Panc1 (cell line): ENCODE results near the gene NEAT1. TPM values are rescaled to one million over a fixed set of nuclear protein-coding genes. Genes with fewer than 3 reads are reported as not detected.

Experiments
- ATAC-seq: fragments of 200-7000 bp; cut with Tn5 transposase; 2 replicates; pipeline ENCODE4 v1.9.1; 2020; ENCODE audit warnings: mild to moderate bottlenecking, moderate library complexity
- BruUV-seq: library from RNA; stranded (reverse); fragments of 400-500 nt; replicated peaks from 2 replicates; lab custom pipeline; 2021; lab: Mats Ljungman, UMichigan
- CTCF ChIA-PET: fragments of 300-600 bp; sonication (Branson Sonifier 250); formaldehyde crosslinking; loops from one replicate; lab custom pipeline; 2022; ENCODE audit warnings: antibody characterized with exemption; lab: Charles Lee
- POLR2A ChIA-PET: fragments of 300-600 bp; sonication (Branson Sonifier 250); formaldehyde crosslinking; loops from one replicate; lab custom pipeline; 2022; ENCODE audit warnings: antibody characterized with exemption; lab: Charles Lee
- DNase-seq: peaks from one replicate; pipeline ENCODE4 v3.0.0-alpha.2; 2010; ENCODE audit warnings: low read depth, low spot score
- H3K27ac ChIP-seq: 2 replicates; pipeline ENCODE4 v1.5.1; 2011; ENCODE audit warnings: mild to moderate bottlenecking, low read length, inconsistent platforms
- H3K27me3 ChIP-seq: fragments of 200-500 bp; sonication (Bioruptor generic); 2 replicates; pipeline ENCODE4 v1.6.0; 2014; ENCODE audit warnings: low read length, inconsistent platforms; ENCODE audit not compliant: control insufficient read depth, insufficient read depth
- H3K36me3 ChIP-seq: fragments of 200-500 bp; sonication (Bioruptor generic); 2 replicates; pipeline ENCODE4 v1.5.1; 2014; ENCODE audit warnings: inconsistent platforms, mild to moderate bottlenecking, low read length, moderate library complexity; ENCODE audit not compliant: control insufficient read depth, insufficient read depth
- H3K4me1 ChIP-seq: 2 replicates; pipeline ENCODE4 v1.5.1; 2011; ENCODE audit warnings: inconsistent platforms, mild to moderate bottlenecking, low read length, moderate library complexity; ENCODE audit not compliant: control insufficient read depth, insufficient read depth
- H3K4me3 ChIP-seq, 2 experiments: 2 replicates each; pipeline ENCODE4 v1.5.1; 2011 to 2012; ENCODE audit warnings: low read depth in 2 of 2, low read length in 2 of 2, mild to moderate bottlenecking in 2 of 2, inconsistent platforms in 1 of 2, moderate library complexity in 1 of 2
- H3K9me3 ChIP-seq: fragments of 200-500 bp; sonication (Bioruptor generic); 2 replicates; pipeline ENCODE4 v1.5.1; 2014; ENCODE audit warnings: low read depth, mild to moderate bottlenecking, inconsistent platforms, low read length, moderate library complexity; ENCODE audit not compliant: control insufficient read depth, insufficient read depth
- POLR2AphosphoS5 ChIP-seq: IDR thresholded peaks from 2 replicates; pipeline ENCODE4 v1.6.1; 2012; ENCODE audit warnings: mild to moderate bottlenecking, low read depth, low read length, moderate library complexity
- SIN3A ChIP-seq: IDR thresholded peaks from 2 replicates; pipeline ENCODE4 v1.6.1; 2012; ENCODE audit warnings: low read depth, mild to moderate bottlenecking, low read length, moderate library complexity, borderline replicate concordance; ENCODE audit not compliant: insufficient read depth
- TCF7L2 ChIP-seq: IDR thresholded peaks from 2 replicates; pipeline ENCODE4 v1.6.1; 2011; ENCODE audit warnings: mild to moderate bottlenecking, low read depth, low read length, inconsistent platforms
- in situ Hi-C: cut with HindIII; loops from 2 replicates; pipeline ENCODE4 v1.10.0; 2016; ENCODE audit warnings: low sequenced_read_pairs, low pct_unique_long_range_greater_than_20kb
- intact Hi-C: fragments of 100-400 bp; cut with micrococcal nuclease; formaldehyde crosslinking; loops from one replicate; pipeline ENCODE4 v1.10.0; 2022; ENCODE audit not compliant: unreplicated experiment
- total RNA-seq: library from RNA; stranded (reverse); gene quantifications from one replicate; pipeline ENCODE4 v1.2.1, GENCODE V29; 2021; ENCODE audit not compliant: unreplicated experiment
- TF ChIP-seq, protein P1 (sequence below): fragments of 450-650 bp; IDR thresholded peaks from 2 replicates; pipeline ENCODE4 v1.5.1; 2017; ENCODE audit warnings: mild to moderate bottlenecking
- TF ChIP-seq, protein P2 (sequence below), 2 experiments: IDR thresholded peaks; 2 replicates each; pipeline ENCODE4 v1.6.1; 2011 to 2012; ENCODE audit warnings: low read depth in 2 of 2, control low read depth in 1 of 2, low read length in 1 of 2, mild to moderate bottlenecking in 1 of 2, moderate library complexity in 1 of 2; ENCODE audit not compliant: insufficient read depth in 1 of 2

The NEAT1 gene
- total RNA-seq, 1 experiment from 2014 or later = 731 TPM

DNA sequence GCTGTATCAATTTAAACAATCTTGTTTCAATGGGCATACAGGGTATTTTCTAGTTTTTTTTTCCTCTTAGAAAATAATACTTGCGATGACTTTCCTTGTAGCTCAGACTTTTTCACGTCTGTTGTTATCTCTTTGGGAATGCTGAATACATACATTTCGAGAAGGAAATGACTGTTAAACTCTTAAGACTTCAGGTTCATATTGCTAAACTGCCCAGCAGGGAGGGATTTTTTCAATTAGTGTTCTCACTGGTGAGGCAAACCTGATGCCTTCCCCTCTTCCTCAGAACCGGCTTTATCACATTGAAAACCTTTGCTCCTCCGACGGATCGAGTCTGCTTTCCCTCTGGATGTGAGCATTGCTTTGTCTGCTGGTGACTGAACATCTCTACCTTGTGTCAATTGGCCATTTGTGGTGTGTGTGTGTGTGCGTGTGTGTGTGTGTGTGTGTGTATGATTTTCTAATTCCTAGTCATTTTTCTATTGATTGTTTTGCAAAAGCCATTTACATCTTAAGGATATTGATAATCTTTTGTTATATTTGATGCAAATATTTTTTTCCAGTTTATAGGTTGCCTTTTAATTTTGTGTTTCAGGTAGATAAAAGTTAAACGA is 6.6 kb downstream of the NEAT1 start:
- ChIA-PET CTCF (no interaction called here), POLR2A (interaction anchor here (0.6 kb wide), 1 partner anchor 11 kb away, joined by 11 read pairs; no protein-coding TSS in a partner anchor)

DNA sequence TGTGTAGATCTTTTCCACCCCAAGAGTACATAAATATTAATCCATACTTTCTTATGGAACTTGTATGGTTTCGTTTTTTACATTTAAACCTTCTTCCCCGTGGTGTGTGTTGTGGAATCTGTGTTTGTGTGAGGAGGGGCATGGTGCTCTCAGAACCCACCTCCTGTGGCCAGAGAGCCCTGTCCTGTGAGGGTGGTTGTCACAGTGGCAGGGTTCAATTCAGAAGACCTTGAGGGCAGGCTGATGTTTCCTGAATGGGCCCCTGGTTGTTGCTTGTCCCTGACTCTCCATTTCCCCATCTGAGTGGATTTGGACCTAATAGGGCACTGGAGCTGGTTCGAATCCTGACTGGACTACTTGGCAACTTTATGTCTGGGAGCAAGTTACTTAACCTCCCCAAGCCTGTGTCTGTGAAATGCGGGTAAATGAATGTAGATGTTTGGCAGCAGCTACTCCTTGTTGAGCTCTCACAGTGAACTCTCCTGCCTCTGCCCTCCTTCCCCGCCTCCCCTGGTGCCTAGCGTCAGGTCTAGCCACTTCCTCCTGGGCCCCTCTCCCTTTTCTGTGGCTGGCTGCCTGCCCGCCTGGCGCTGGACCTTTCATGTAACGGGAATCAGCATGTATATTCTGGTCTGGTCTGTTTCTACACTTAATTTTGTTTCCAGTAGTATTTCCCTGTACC is 7.3 kb downstream of the NEAT1 start:
- TF ChIP-seq TCF7L2 (peak; percentile 64), POLR2AphosphoS5 (peak; percentile 46)
- TF ChIP-seq, protein P1, sequence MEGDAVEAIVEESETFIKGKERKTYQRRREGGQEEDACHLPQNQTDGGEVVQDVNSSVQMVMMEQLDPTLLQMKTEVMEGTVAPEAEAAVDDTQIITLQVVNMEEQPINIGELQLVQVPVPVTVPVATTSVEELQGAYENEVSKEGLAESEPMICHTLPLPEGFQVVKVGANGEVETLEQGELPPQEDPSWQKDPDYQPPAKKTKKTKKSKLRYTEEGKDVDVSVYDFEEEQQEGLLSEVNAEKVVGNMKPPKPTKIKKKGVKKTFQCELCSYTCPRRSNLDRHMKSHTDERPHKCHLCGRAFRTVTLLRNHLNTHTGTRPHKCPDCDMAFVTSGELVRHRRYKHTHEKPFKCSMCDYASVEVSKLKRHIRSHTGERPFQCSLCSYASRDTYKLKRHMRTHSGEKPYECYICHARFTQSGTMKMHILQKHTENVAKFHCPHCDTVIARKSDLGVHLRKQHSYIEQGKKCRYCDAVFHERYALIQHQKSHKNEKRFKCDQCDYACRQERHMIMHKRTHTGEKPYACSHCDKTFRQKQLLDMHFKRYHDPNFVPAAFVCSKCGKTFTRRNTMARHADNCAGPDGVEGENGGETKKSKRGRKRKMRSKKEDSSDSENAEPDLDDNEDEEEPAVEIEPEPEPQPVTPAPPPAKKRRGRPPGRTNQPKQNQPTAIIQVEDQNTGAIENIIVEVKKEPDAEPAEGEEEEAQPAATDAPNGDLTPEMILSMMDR = no peak
- ATAC-seq (peak; percentile 37), DNase-seq (no peak)
- H3K27me3 ChIP-seq = no peaks in the 10 kb centered on the region
- peaks cover 18% of the 10 kb centered on the region for H3K36me3 ChIP-seq
- POLR2A ChIA-PET = interaction anchor here (0.8 kb wide), 1 partner anchor 69 kb away, joined by 3 read pairs; the partner anchor contains the start of gene MALAT1
- H3K27ac ChIP-seq = peak overlapping the region; percentile 100
- CTCF ChIA-PET = interaction anchor here (1.3 kb wide), 1 partner anchor 78 kb away, joined by 9 read pairs; no protein-coding TSS in a partner anchor
- peaks cover 76% of the 10 kb centered on the region for H3K4me1 ChIP-seq
- BruUV-seq = no TSS peak
- in situ Hi-C loops (no loop called here), intact Hi-C loops (no loop called here)
- H3K9me3 ChIP-seq = no peaks in the 10 kb centered on the region
- H3K4me3 ChIP-seq = peak overlapping the region; percentile 43 to 99

More for the DNA sequence above, 6.6 kb downstream of the NEAT1 start:
- Histone ChIP-seq H3K36me3 (peaks cover 20% of the 10 kb centered on the region), H3K27ac (peak overlapping the region; percentile 100), H3K9me3 (no peaks in the 10 kb centered on the region), H3K4me3 (peak overlapping the region; percentile 91 to 99), H3K27me3 (no peaks in the 10 kb centered on the region), H3K4me1 (peaks cover 69% of the 10 kb centered on the region)
- DNase-seq = no peak
- peak; percentile 7; the same call in 1 of the 2 replicates for ATAC-seq
- TF ChIP-seq POLR2AphosphoS5 (peak; percentile 63), TCF7L2 (no peak)
- BruUV-seq = no TSS peak
- in situ Hi-C loops (no loop called here), intact Hi-C loops (no loop called here)

DNA sequence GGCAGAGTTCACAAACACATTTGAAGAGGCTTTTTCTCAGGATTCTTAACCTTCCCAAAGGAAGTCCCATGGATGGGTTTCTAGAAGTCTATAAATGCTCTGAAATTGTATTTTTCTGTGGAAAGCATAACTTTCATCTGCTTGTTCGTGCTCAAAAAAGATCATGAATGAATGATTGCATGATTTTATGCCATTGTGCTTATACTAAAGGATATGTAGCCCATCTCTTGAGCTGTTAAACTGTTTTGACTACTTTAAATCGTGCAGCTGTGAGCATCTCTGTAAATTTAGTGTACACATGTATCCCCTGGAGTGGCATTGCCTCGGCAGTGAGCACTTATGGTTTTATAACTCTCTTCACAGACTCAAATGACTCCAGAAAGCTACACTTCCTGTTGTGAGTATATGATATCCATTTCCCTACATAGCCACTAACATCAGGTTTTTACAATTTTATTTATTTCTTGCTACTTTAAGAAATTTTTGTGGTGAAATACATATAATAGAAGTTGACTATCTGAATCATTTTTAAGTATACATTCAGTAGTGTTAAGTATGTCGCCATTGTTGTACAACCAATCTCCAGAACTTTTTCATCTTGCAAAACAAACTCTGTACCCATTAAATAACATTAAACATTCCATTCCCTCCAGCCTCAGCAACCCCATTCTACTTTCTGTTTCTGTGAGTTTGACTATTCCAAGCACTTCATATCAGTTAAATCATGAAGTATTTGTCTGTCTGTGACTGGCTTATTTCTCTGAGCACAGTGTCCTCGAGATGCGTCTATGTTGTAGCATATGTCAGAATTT is 8.0 kb downstream of the NEAT1 start:
- in situ Hi-C loops (no loop called here), intact Hi-C loops (no loop called here)
- no TSS peak for BruUV-seq
- ChIA-PET POLR2A (interaction anchor here (0.8 kb wide), 1 partner anchor 68 kb away, joined by 3 read pairs; the partner anchor contains the start of gene MALAT1), CTCF (interaction anchor here (1.3 kb wide), 1 partner anchor 77 kb away, joined by 9 read pairs; no protein-coding TSS in a partner anchor)
- ATAC-seq (no peak), DNase-seq (no peak)
- peak overlapping the region; percentile 100 for H3K27ac ChIP-seq
- H3K9me3 ChIP-seq = no peaks in the 10 kb centered on the region
- peak overlapping the region; percentile 43 to 99 for H3K4me3 ChIP-seq
- peaks cover 19% of the 10 kb centered on the region for H3K36me3 ChIP-seq
- TF ChIP-seq, protein P2, sequence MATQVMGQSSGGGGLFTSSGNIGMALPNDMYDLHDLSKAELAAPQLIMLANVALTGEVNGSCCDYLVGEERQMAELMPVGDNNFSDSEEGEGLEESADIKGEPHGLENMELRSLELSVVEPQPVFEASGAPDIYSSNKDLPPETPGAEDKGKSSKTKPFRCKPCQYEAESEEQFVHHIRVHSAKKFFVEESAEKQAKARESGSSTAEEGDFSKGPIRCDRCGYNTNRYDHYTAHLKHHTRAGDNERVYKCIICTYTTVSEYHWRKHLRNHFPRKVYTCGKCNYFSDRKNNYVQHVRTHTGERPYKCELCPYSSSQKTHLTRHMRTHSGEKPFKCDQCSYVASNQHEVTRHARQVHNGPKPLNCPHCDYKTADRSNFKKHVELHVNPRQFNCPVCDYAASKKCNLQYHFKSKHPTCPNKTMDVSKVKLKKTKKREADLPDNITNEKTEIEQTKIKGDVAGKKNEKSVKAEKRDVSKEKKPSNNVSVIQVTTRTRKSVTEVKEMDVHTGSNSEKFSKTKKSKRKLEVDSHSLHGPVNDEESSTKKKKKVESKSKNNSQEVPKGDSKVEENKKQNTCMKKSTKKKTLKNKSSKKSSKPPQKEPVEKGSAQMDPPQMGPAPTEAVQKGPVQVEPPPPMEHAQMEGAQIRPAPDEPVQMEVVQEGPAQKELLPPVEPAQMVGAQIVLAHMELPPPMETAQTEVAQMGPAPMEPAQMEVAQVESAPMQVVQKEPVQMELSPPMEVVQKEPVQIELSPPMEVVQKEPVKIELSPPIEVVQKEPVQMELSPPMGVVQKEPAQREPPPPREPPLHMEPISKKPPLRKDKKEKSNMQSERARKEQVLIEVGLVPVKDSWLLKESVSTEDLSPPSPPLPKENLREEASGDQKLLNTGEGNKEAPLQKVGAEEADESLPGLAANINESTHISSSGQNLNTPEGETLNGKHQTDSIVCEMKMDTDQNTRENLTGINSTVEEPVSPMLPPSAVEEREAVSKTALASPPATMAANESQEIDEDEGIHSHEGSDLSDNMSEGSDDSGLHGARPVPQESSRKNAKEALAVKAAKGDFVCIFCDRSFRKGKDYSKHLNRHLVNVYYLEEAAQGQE (IDR thresholded peaks at IDR 0.05; ENCODE audit: insufficient read depth in 1 of 2, low read depth in 2 of 2, low read length in 1 of 2) = no peak
- no peak for TF ChIP-seq SIN3A
- TF ChIP-seq POLR2AphosphoS5 = no peak; the same call in 1 of the 2 replicates
- TF ChIP-seq, protein P1 = no peak
- peak; percentile 42; the same call in 1 of the 2 replicates for TF ChIP-seq TCF7L2
- H3K27me3 ChIP-seq = no peaks in the 10 kb centered on the region
- H3K4me1 ChIP-seq = peaks cover 83% of the 10 kb centered on the region
